Neural progenitor cell (in vitro differentiated cells): ENCODE measurements around the gene HNRNPAB. TPM values are rescaled to one million over a fixed set of nuclear protein-coding genes. Genes with fewer than 3 reads are reported as not detected.

Source experiments
- DNase-seq: peaks from one replicate; pipeline ENCODE4 v3.0.0-alpha.2; 2016; ENCODE audit warnings: low spot score
- H2AFZ ChIP-seq: fragments of 200-600 bp; sonication (generic); replicated peaks from 2 replicates; pipeline ENCODE4 v1.6.1; 2016; ENCODE audit warnings: antibody characterized with exemption
- H3F3A ChIP-seq: fragments of 200-600 bp; sonication (generic); 2 replicates; pipeline ENCODE4 v1.6.1; 2016; ENCODE audit warnings: antibody characterized with exemption, low read depth
- H3K27ac ChIP-seq: fragments of 200-600 bp; sonication (generic); 2 replicates; pipeline ENCODE4 v1.5.1; 2016; ENCODE audit warnings: mild to moderate bottlenecking
- H3K27me3 ChIP-seq: fragments of 200-600 bp; sonication (generic); 2 replicates; pipeline ENCODE4 v1.6.1; 2016; ENCODE audit warnings: mild to moderate bottlenecking, moderate library complexity
- H3K36me3 ChIP-seq: fragments of 200-600 bp; sonication (generic); 2 replicates; pipeline ENCODE4 v1.5.1; 2016
- H3K4me1 ChIP-seq: fragments of 200-600 bp; sonication (generic); 2 replicates; pipeline ENCODE4 v1.6.1; 2016; ENCODE audit warnings: mixed run types
- H3K4me2 ChIP-seq: fragments of 200-600 bp; sonication (generic); 2 replicates; pipeline ENCODE4 v1.6.1; 2016
- H3K4me3 ChIP-seq: fragments of 200-600 bp; sonication (generic); 2 replicates; pipeline ENCODE4 v1.5.1; 2016
- H3K79me2 ChIP-seq: fragments of 200-600 bp; sonication (generic); 2 replicates; pipeline ENCODE4 v1.6.1; 2016; ENCODE audit warnings: low read depth
- H3K9ac ChIP-seq: fragments of 200-600 bp; sonication (generic); 2 replicates; pipeline ENCODE4 v1.6.1; 2016
- H3K9me3 ChIP-seq: fragments of 200-600 bp; sonication (generic); 2 replicates; pipeline ENCODE4 v1.5.1; 2016; ENCODE audit warnings: low read depth
- H4K20me1 ChIP-seq: fragments of 200-600 bp; sonication (generic); 2 replicates; pipeline ENCODE4 v1.6.1; 2016; ENCODE audit warnings: low read depth
- H3K27ac Mint-ChIP-seq: 3 replicates; pipeline ENCODE4 v1.8.0; 2021; ENCODE audit warnings: mixed read lengths
- H3K27me3 Mint-ChIP-seq: 2 replicates; pipeline ENCODE4 v1.8.0; 2022; ENCODE audit warnings: low read depth, mild to moderate bottlenecking, inconsistent platforms, moderate library complexity, mixed read lengths; ENCODE audit not compliant: insufficient read depth
- H3K36me3 Mint-ChIP-seq: 3 replicates; pipeline ENCODE4 v1.8.0; 2021; ENCODE audit warnings: mixed read lengths
- H3K4me1 Mint-ChIP-seq: 3 replicates; pipeline ENCODE4 v1.8.0; 2021; ENCODE audit warnings: mixed read lengths
- H3K4me3 Mint-ChIP-seq: 3 replicates; pipeline ENCODE4 v1.8.0; 2021; ENCODE audit warnings: mild to moderate bottlenecking, moderate library complexity, mixed read lengths
- H3K9me3 Mint-ChIP-seq: 3 replicates; pipeline ENCODE4 v1.8.0; 2020; ENCODE audit warnings: mixed read lengths
- CTCF ChIP-seq: fragments of 200-600 bp; sonication (generic); IDR thresholded peaks from 2 replicates; pipeline ENCODE4 v1.5.1; 2017; ENCODE audit warnings: antibody characterized with exemption, mild to moderate bottlenecking
- EZH2 ChIP-seq: fragments of 200-600 bp; sonication (generic); IDR thresholded peaks from 2 replicates; pipeline ENCODE4 v1.6.1; 2017; ENCODE audit warnings: antibody characterized with exemption, mild to moderate bottlenecking, moderate library complexity
- EZH2phosphoT487 ChIP-seq: fragments of 200-600 bp; sonication (generic); IDR thresholded peaks from 2 replicates; pipeline ENCODE4 v1.6.1; 2017; ENCODE audit warnings: antibody characterized with exemption
- total RNA-seq: library from RNA; depleted of rRNA; stranded (reverse); fragments of >200 nt; gene quantifications from 2 replicates; pipeline ENCODE4 v1.2.3, GENCODE V29; 2015; ENCODE audit warnings: low replicate concordance

Gene HNRNPAB
- total RNA-seq, 1 donor from 2014 or later, result 195 TPM

- Histone ChIP-seq H2AFZ (no peak overlapping the region), H3K4me3 (peak overlapping the region; percentile 1), H3K27me3 (no peaks in the 10 kb centered on the region), H3K4me1 (peaks cover 16% of the 10 kb centered on the region), H3K4me2 (no peak overlapping the region), H3K27ac (no peak overlapping the region), H3K9me3 (no peaks in the 10 kb centered on the region), H3K9ac (no peak overlapping the region), H3K36me3 (peaks cover 17% of the 10 kb centered on the region), H4K20me1 (peaks cover 79% of the 10 kb centered on the region), H3K79me2 (peaks cover 67% of the 10 kb centered on the region), H3F3A (peaks cover 77% of the 10 kb centered on the region)
- Mint-ChIP-seq H3K36me3 (peaks cover 46% of the 10 kb centered on the region), H3K27me3 (peaks cover 27% of the 10 kb centered on the region), H3K4me3 (peak overlapping the region; percentile 14), H3K9me3 (peaks cover 2% of the 10 kb centered on the region), H3K27ac (no peak overlapping the region), H3K4me1 (peaks cover 21% of the 10 kb centered on the region)
- DNase-seq, result no peak
- TF ChIP-seq EZH2phosphoT487 (no peak), CTCF (no peak), EZH2 (no peak)
Measured at GRCh38 chr5:178207917-178208280, 3.6 kb downstream of the HNRNPAB start.

- H3K9me3 ChIP-seq, result no peaks in the 10 kb centered on the region
- H3K4me3 Mint-ChIP-seq, result peak overlapping the region; percentile 38
- H3K4me2 ChIP-seq, result no peak overlapping the region
- no peak for TF ChIP-seq EZH2phosphoT487
- TF ChIP-seq CTCF, result peak; percentile 39
- no peak for TF ChIP-seq EZH2
- H3F3A ChIP-seq, result peaks cover 81% of the 10 kb centered on the region
- peaks cover 50% of the 10 kb centered on the region for H3K36me3 Mint-ChIP-seq
- peaks cover 2% of the 10 kb centered on the region for H3K9me3 Mint-ChIP-seq
- peaks cover 28% of the 10 kb centered on the region for H3K27me3 Mint-ChIP-seq
- peak overlapping the region; percentile 1 for H3K4me3 ChIP-seq
- peaks cover 65% of the 10 kb centered on the region for H3K79me2 ChIP-seq
- H3K36me3 ChIP-seq, result peaks cover 17% of the 10 kb centered on the region
- no peak for DNase-seq
- H3K4me1 ChIP-seq, result peaks cover 16% of the 10 kb centered on the region
- peak overlapping the region; percentile 29 for H3K27ac Mint-ChIP-seq
- no peak overlapping the region for H3K9ac ChIP-seq
- peaks cover 87% of the 10 kb centered on the region for H4K20me1 ChIP-seq
- peaks cover 21% of the 10 kb centered on the region for H3K4me1 Mint-ChIP-seq
- no peak overlapping the region for H2AFZ ChIP-seq
- no peak overlapping the region for H3K27ac ChIP-seq
- H3K27me3 ChIP-seq, result no peaks in the 10 kb centered on the region
Measured at GRCh38 chr5:178208540-178209227, 4.4 kb downstream of the HNRNPAB start.

GRCh38 chr5:178209334-178210072, 5.2 kb downstream of the HNRNPAB start:
- Histone ChIP-seq H2AFZ (no peak overlapping the region), H3K36me3 (peaks cover 17% of the 10 kb centered on the region), H3K9ac (no peak overlapping the region), H3K79me2 (peaks cover 60% of the 10 kb centered on the region), H3K9me3 (no peaks in the 10 kb centered on the region), H3K4me2 (no peak overlapping the region), H3K4me3 (no peak overlapping the region), H3F3A (peaks cover 78% of the 10 kb centered on the region), H3K4me1 (peaks cover 16% of the 10 kb centered on the region), H3K27me3 (no peaks in the 10 kb centered on the region), H4K20me1 (peaks cover 95% of the 10 kb centered on the region), H3K27ac (no peak overlapping the region)
- H3K4me3 Mint-ChIP-seq, result no peak overlapping the region
- peaks cover 24% of the 10 kb centered on the region for H3K27me3 Mint-ChIP-seq
- H3K9me3 Mint-ChIP-seq, result no peaks in the 10 kb centered on the region
- H3K36me3 Mint-ChIP-seq, result peaks cover 52% of the 10 kb centered on the region
- peak overlapping the region; percentile 29 for H3K27ac Mint-ChIP-seq
- no peak for DNase-seq
- H3K4me1 Mint-ChIP-seq, result peaks cover 19% of the 10 kb centered on the region
- TF ChIP-seq EZH2phosphoT487 (no peak), CTCF (no peak), EZH2 (no peak)
